GM23338 (cell line): Measurements from ENCODE around the gene TSPAN4.
A peak's percentile ranks its signal among the peaks of the same experiment; 100 is the strongest.

Experiments
- CREB1 ChIP-seq: fragments of 250-450 bp; sonication (Bioruptor Pico); IDR thresholded peaks from 2 replicates; pipeline ENCODE4 v1.5.0; 2020; ENCODE audit warnings: low read depth, mild to moderate bottlenecking, moderate library complexity
- CTCF ChIP-seq, 2 experiments: fragments of 200-600 bp in 1 of 2; sonication (generic) in 1 of 2; conservative IDR thresholded peaks; 2 replicates each; pipeline versions ENCODE4 v1.5.1 to v1.6.1; 2016 to 2017; ENCODE audit warnings: antibody characterized with exemption in 2 of 2, low read depth in 2 of 2, mild to moderate bottlenecking in 2 of 2, moderate library complexity in 1 of 2
- ETS1 ChIP-seq: IDR thresholded peaks from 2 replicates; pipeline ENCODE4 v1.6.1; 2016; ENCODE audit warnings: antibody characterized with exemption
- EZH2 ChIP-seq: fragments of 200-600 bp; sonication (generic); IDR thresholded peaks from one replicate; pipeline ENCODE4 v1.8.0; 2017; ENCODE audit warnings: antibody characterized with exemption, mild to moderate bottlenecking, low read depth; ENCODE audit not compliant: unreplicated experiment
- EZH2phosphoT487 ChIP-seq: fragments of 200-600 bp; sonication (generic); IDR thresholded peaks from one replicate; pipeline ENCODE4 v1.8.1; 2018; ENCODE audit warnings: antibody characterized with exemption; ENCODE audit not compliant: unreplicated experiment
- JUNB ChIP-seq: IDR thresholded peaks from one replicate; pipeline ENCODE4 v1.6.1; 2016; ENCODE audit warnings: antibody characterized with exemption; ENCODE audit not compliant: unreplicated experiment
- NANOG ChIP-seq: IDR thresholded peaks from 2 replicates; pipeline ENCODE4 v1.6.1; 2016; ENCODE audit warnings: antibody characterized with exemption, borderline replicate concordance
- POLR2AphosphoS5 ChIP-seq: IDR thresholded peaks from 2 replicates; pipeline ENCODE4 v1.6.1; 2016; ENCODE audit warnings: antibody characterized with exemption, low read depth
- REST ChIP-seq: IDR thresholded peaks from one replicate; pipeline ENCODE4 v1.6.1; 2018; ENCODE audit warnings: antibody characterized with exemption; ENCODE audit not compliant: unreplicated experiment
- STAT1 ChIP-seq: IDR thresholded peaks from one replicate; pipeline ENCODE4 v1.6.1; 2016; ENCODE audit warnings: antibody characterized with exemption; ENCODE audit not compliant: unreplicated experiment

- TF ChIP-seq CTCF (conservative IDR thresholded peaks at IDR 0.05; ENCODE audit: low read depth in 2 of 2) (peak; percentile 46 to 72), JUNB (no peak), EZH2 (no peak), REST (no peak), POLR2AphosphoS5 (no peak), NANOG (no peak), CREB1 (CRISPR knock-in tag) (no peak), ETS1 (no peak), EZH2phosphoT487 (no peak), STAT1 (no peak)
Observed at GRCh38 chr11:850775-851763, 8.4 kb downstream of the TSPAN4 start.
